H1 (cell line): ENCODE results near the gene SERPINH1. TPM values are rescaled to one million over a fixed set of nuclear protein-coding genes. Genes with fewer than 3 reads are reported as not detected.

Source experiments
- MAFK ChIP-seq: IDR thresholded peaks from 2 replicates; pipeline ENCODE4 v1.6.1; 2012; ENCODE audit warnings: low read depth, mild to moderate bottlenecking, improper control_type of control experiment, low read length
- polyA plus RNA-seq, 7 experiments: library from polyadenylated mRNA; depleted of rRNA in 3 of 7; stranded (reverse) in 5 of 7; unstranded in 2 of 7; fragments of >200 nt in 5 of 7; fragments of 200-250 nt in 2 of 7; gene quantifications; 1 replicate in 5 of 7; 2 replicates in 1 of 7; 4 replicates in 1 of 7; pipeline versions ENCODE4 v1.2.1 to v1.2.3, GENCODE V29; 2011 to 2013; ENCODE audit warnings: missing spikeins in 2 of 7, mixed read lengths in 2 of 7
- total RNA-seq: library from RNA; stranded (reverse); fragmentation: NEBNext Ultra II Directional; extraction: Animal tissue kit (Norgen Biotek cat#: 25700); gene quantifications from 2 replicates; pipeline ENCODE4 v1.2.1, GENCODE V29; 2021
- TF ChIP-seq, protein P1 (sequence below): fragments of 300-600 bp; sonication (generic); IDR thresholded peaks from 2 replicates; pipeline ENCODE4 v1.7.1; 2012; ENCODE audit warnings: low read length, moderate library complexity, mild to moderate bottlenecking, inconsistent platforms; ENCODE audit not compliant: insufficient replicate concordance

SERPINH1 gene
- total and polyA plus RNA-seq, 2 of the 8 experiments (the other 6 are each of a cell fraction or from before 2014, with no cell fraction given) = 420 to 621 TPM

DNA sequence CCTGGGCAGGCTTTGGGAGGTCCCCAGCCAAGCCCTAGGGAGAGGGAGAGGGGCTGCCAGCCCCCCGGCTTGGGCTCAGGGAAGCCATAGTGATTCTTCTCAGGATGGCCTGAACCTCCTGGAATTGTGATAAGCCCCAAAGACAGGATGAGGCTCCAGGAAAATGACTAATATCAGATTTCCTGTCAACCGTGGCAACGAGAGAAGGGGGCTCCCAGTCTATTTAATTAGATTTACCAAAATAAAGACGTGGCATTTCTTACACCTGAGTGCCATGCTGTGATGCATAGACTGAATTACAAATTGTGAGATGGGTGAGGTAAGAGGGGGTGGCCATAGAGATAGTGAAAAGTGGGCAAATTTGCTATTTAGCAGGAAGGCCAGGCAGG is 20.4 kb downstream of the SERPINH1 start (continued):
- TF ChIP-seq, protein P1, sequence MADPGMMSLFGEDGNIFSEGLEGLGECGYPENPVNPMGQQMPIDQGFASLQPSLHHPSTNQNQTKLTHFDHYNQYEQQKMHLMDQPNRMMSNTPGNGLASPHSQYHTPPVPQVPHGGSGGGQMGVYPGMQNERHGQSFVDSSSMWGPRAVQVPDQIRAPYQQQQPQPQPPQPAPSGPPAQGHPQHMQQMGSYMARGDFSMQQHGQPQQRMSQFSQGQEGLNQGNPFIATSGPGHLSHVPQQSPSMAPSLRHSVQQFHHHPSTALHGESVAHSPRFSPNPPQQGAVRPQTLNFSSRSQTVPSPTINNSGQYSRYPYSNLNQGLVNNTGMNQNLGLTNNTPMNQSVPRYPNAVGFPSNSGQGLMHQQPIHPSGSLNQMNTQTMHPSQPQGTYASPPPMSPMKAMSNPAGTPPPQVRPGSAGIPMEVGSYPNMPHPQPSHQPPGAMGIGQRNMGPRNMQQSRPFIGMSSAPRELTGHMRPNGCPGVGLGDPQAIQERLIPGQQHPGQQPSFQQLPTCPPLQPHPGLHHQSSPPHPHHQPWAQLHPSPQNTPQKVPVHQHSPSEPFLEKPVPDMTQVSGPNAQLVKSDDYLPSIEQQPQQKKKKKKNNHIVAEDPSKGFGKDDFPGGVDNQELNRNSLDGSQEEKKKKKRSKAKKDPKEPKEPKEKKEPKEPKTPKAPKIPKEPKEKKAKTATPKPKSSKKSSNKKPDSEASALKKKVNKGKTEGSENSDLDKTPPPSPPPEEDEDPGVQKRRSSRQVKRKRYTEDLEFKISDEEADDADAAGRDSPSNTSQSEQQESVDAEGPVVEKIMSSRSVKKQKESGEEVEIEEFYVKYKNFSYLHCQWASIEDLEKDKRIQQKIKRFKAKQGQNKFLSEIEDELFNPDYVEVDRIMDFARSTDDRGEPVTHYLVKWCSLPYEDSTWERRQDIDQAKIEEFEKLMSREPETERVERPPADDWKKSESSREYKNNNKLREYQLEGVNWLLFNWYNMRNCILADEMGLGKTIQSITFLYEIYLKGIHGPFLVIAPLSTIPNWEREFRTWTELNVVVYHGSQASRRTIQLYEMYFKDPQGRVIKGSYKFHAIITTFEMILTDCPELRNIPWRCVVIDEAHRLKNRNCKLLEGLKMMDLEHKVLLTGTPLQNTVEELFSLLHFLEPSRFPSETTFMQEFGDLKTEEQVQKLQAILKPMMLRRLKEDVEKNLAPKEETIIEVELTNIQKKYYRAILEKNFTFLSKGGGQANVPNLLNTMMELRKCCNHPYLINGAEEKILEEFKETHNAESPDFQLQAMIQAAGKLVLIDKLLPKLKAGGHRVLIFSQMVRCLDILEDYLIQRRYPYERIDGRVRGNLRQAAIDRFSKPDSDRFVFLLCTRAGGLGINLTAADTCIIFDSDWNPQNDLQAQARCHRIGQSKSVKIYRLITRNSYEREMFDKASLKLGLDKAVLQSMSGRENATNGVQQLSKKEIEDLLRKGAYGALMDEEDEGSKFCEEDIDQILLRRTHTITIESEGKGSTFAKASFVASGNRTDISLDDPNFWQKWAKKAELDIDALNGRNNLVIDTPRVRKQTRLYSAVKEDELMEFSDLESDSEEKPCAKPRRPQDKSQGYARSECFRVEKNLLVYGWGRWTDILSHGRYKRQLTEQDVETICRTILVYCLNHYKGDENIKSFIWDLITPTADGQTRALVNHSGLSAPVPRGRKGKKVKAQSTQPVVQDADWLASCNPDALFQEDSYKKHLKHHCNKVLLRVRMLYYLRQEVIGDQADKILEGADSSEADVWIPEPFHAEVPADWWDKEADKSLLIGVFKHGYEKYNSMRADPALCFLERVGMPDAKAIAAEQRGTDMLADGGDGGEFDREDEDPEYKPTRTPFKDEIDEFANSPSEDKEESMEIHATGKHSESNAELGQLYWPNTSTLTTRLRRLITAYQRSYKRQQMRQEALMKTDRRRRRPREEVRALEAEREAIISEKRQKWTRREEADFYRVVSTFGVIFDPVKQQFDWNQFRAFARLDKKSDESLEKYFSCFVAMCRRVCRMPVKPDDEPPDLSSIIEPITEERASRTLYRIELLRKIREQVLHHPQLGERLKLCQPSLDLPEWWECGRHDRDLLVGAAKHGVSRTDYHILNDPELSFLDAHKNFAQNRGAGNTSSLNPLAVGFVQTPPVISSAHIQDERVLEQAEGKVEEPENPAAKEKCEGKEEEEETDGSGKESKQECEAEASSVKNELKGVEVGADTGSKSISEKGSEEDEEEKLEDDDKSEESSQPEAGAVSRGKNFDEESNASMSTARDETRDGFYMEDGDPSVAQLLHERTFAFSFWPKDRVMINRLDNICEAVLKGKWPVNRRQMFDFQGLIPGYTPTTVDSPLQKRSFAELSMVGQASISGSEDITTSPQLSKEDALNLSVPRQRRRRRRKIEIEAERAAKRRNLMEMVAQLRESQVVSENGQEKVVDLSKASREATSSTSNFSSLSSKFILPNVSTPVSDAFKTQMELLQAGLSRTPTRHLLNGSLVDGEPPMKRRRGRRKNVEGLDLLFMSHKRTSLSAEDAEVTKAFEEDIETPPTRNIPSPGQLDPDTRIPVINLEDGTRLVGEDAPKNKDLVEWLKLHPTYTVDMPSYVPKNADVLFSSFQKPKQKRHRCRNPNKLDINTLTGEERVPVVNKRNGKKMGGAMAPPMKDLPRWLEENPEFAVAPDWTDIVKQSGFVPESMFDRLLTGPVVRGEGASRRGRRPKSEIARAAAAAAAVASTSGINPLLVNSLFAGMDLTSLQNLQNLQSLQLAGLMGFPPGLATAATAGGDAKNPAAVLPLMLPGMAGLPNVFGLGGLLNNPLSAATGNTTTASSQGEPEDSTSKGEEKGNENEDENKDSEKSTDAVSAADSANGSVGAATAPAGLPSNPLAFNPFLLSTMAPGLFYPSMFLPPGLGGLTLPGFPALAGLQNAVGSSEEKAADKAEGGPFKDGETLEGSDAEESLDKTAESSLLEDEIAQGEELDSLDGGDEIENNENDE = no peak
- TF ChIP-seq MAFK = no peak
